NB4 (cell line): Measurements from ENCODE around the gene IFNL2.

Experiments used
- CTCF ChIP-seq: IDR thresholded peaks from one replicate; pipeline ENCODE4 v1.5.1; 2012; ENCODE audit warnings: low read depth, low read length
- MAX ChIP-seq: IDR thresholded peaks from 2 replicates; pipeline ENCODE4 v1.6.1; 2011; ENCODE audit warnings: low read depth, low read length

- no peak for TF ChIP-seq CTCF
- no peak for TF ChIP-seq MAX
These were observed 48.6 kb downstream of the IFNL2 start for GRCh38 chr19:39316627-39317321.
